Measurements from ENCODE around the gene ENTR1. TPM values are rescaled to one million over a fixed set of nuclear protein-coding genes. Genes with fewer than 3 reads are reported as not detected.
A peak's percentile ranks its signal among the peaks of the same experiment; 100 is the strongest.

The ENTR1 gene
- total and polyA plus RNA-seq, 2 of the 4 experiments (the other 2 are of a cell fraction), result 14.5 to 37.3 TPM

GRCh38 chr9:136409557-136410455 is 608 bp downstream of the ENTR1 start:
- peaks cover 12% of the 10 kb centered on the region for H3K4me1 ChIP-seq (ENCODE audit: control insufficient read depth, insufficient read depth, low read length)
- in situ Hi-C loops (cut with MboI; ENCODE audit: low sequenced_read_pairs), result no loop called here
- dilution Hi-C loops (cut with HindIII; ENCODE audit: low sequenced_read_pairs, unreplicated experiment), result no loop called here
- TF ChIP-seq MAFK (IDR thresholded peaks at IDR 0.05; ENCODE audit: low read depth, low read length) (no peak), SMC3 (IDR thresholded peaks at IDR 0.05; ENCODE audit: low read depth, low read length) (no peak), POLR2A (IDR thresholded peaks at IDR 0.05; ENCODE audit: low read depth, low read length) (peak; percentile 60), CHD1 (IDR thresholded peaks at IDR 0.05; ENCODE audit: low read depth, low read length) (no peak), RFX5 (IDR thresholded peaks at IDR 0.05; ENCODE audit: low read depth, low read length) (no peak), NFE2L2 (IDR thresholded peaks at IDR 0.05; ENCODE audit: low read depth, low read length) (no peak), MAZ (IDR thresholded peaks at IDR 0.05; ENCODE audit: borderline replicate concordance, low read depth, low read length) (no peak), RAD21 (IDR thresholded peaks at IDR 0.05; ENCODE audit: low read length) (no peak), RCOR1 (IDR thresholded peaks at IDR 0.05; ENCODE audit: insufficient replicate concordance, low read length) (no peak), CEBPB (IDR thresholded peaks at IDR 0.05; ENCODE audit: low read depth, low read length) (no peak), MXI1 (IDR thresholded peaks at IDR 0.05; ENCODE audit: borderline replicate concordance, low read depth, low read length) (peak; percentile 97), FOS (IDR thresholded peaks at IDR 0.05; ENCODE audit: low read depth, low read length) (no peak), CTCF (conservative IDR thresholded peaks at IDR 0.05; ENCODE audit: low read depth, low read length) (no peak), USF2 (IDR thresholded peaks at IDR 0.05; ENCODE audit: low read depth, low read length) (peak; percentile 56; the same call in 1 of the 2 replicates)

More at GRCh38 chr9:136409557-136410455, 608 bp downstream of the ENTR1 start:
- H4K20me1 ChIP-seq (ENCODE audit: insufficient read depth, low read length), result peaks cover 36% of the 10 kb centered on the region
- peak overlapping the region; percentile 67 for H3K56ac ChIP-seq (ENCODE audit: extremely low read depth, insufficient read depth, low read length)
- no peaks in the 10 kb centered on the region for H3K27me3 ChIP-seq (ENCODE audit: control insufficient read depth, insufficient read depth, low read length)
- peak overlapping the region; percentile 82 for H2AK5ac ChIP-seq (ENCODE audit: low read depth, low read length)
- H3K9me3 ChIP-seq (ENCODE audit: control insufficient read depth, insufficient read depth, low read length), result no peaks in the 10 kb centered on the region
- peak overlapping the region; percentile 88 for H3K4me3 ChIP-seq (ENCODE audit: insufficient read depth, low read depth, low read length)
- H4K91ac ChIP-seq (ENCODE audit: insufficient read depth, low read depth, low read length), result peak overlapping the region; percentile 57
- CTCF ChIA-PET, result interaction anchor here (0.8 to 1.0 kb wide), 2 partner anchors 46 to 97 kb away, joined by 3 to 5 read pairs; partner anchors contain the start of gene DNLZ
- DNase-seq (peak; percentile 22), ATAC-seq (ENCODE audit: low read depth) (peak; percentile 58)
- H3K14ac ChIP-seq (replicated peaks; ENCODE audit: low read depth, low read length), result peak overlapping the region; percentile 20
- peak overlapping the region; percentile 98 for H2AK9ac ChIP-seq (replicated peaks; ENCODE audit: low read depth, low read length, poor library complexity)
- no peak overlapping the region for H4K5ac ChIP-seq (ENCODE audit: low read depth, low read length)
- no peak overlapping the region for H2BK120ac ChIP-seq (ENCODE audit: low read depth, low read length)
- H2BK5ac ChIP-seq (ENCODE audit: low read depth, low read length, poor library complexity, severe bottlenecking), result peak overlapping the region; percentile 59
- H3K18ac ChIP-seq (ENCODE audit: low read depth, low read length), result no peak overlapping the region
- H3K9me1 ChIP-seq (ENCODE audit: insufficient read depth, low read length), result peaks cover 8% of the 10 kb centered on the region; the same call in 1 of the 2 replicates
- no peak overlapping the region for H2BK15ac ChIP-seq (ENCODE audit: low read depth, low read length)
- intact Hi-C loops (cut with micrococcal nuclease), result no loop called here
- peaks cover 19 to 61% of the 10 kb centered on the region in 2 experiments for H3K79me1 ChIP-seq (ENCODE audit: low read depth in 1 of 2, low read length in 2 of 2)
- H3K4ac ChIP-seq (ENCODE audit: low read depth, low read length), result peak overlapping the region; percentile 82
- peak overlapping the region; percentile 91 for H2AFZ ChIP-seq (replicated peaks; ENCODE audit: low read length, poor library complexity)
- H3K4me2 ChIP-seq (ENCODE audit: low read depth, low read length), result peak overlapping the region; percentile 87
- H3K36me3 ChIP-seq (ENCODE audit: control insufficient read depth, insufficient read depth, low read length), result peaks cover 43% of the 10 kb centered on the region
- H3K27ac ChIP-seq (ENCODE audit: insufficient read depth, low read length), result peak overlapping the region; percentile 74
- H4K8ac ChIP-seq (ENCODE audit: low read depth in 2 of 2, low read length in 2 of 2), result peak overlapping the region in 1 of 2 experiments; percentile 76; a peak in 1 of 4 replicates
- H3K9ac ChIP-seq (ENCODE audit: low read depth, low read length), result peak overlapping the region; percentile 79
- H2BK20ac ChIP-seq (ENCODE audit: low read depth, low read length), result no peak overlapping the region
- H3K23ac ChIP-seq (ENCODE audit: low read depth, low read length), result peak overlapping the region; percentile 55; the same call in 1 of the 2 replicates
- no TSS peak for BruUV-seq (replicated peaks)
- 1% methylated on average over 30 of the region's 71 CpGs; no CpG with 5 or more reads in 1 of the 2 experiments for WGBS, 2 experiments (ENCODE audit: extremely low coverage in 2 of 2, insufficient read length in 1 of 2)
- POLR2A ChIA-PET (ENCODE audit: unreplicated experiment), result no interaction called here

Data from IMR-90 (cell line).